ENCODE data around the gene KDM5B.

The KDM5B gene

DNA sequence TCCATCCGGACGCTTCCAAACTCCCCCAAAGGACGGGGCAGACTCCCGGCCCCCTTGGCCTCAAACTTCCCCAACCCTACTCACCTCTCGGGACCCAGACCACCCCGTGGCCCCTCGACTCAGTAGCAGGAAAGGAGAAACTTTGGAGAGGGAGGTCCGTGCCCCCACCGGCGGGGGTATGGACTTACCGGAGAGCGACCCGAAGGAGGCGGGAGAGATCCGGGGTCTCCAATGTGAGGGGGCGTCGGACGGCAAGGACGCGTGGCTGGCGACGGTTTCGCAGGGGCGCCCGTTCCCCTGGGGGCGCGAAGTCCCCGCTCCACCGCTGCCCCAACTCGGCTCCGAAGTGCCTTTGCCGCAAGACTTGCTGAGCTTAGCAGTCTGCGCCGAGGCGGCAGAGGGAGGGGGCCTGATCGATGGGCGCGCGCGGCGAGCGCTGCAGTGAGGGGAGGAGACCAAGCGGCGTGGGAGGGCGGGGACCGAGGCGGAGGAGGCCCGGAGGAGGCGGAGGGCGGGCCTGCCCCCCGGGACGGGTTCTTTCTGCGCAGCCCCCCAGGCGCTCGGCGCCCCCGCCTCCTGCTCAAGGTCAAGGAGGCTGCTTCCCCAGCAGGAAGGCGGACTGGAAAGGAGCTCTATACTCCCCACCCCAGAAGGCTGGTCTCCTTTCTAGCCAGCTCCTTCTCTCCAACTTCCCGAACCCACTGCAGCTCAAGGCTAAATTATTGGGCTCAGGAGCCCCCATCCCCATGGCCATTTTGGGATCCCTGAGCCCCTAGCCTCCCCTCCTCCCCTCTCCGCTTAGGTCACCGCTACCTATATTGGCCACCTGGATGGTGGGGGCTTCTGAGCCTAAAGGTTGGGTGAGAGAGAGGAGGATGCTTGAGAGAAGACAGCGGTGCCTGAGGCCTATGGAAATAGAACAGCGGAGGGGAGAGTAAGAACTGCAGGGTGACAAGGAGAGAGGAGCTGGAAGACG is 97.9 kb downstream of the KDM5B start, which contains the start of gene SYT2:
SYT2 (minus strand) TSS at position 385 of the 976 bp plus-strand sequence. CDS start 104,682 bp downstream, outside the sequence.
- no peak for TF ChIP-seq EZH2 (IDR thresholded peaks at IDR 0.05; ENCODE audit: borderline replicate concordance, low read depth, low read length, severe bottlenecking)
- H3K4me2 ChIP-seq (ENCODE audit: insufficient read depth, low read length): no peak within 1 kb of the TSS

DNA sequence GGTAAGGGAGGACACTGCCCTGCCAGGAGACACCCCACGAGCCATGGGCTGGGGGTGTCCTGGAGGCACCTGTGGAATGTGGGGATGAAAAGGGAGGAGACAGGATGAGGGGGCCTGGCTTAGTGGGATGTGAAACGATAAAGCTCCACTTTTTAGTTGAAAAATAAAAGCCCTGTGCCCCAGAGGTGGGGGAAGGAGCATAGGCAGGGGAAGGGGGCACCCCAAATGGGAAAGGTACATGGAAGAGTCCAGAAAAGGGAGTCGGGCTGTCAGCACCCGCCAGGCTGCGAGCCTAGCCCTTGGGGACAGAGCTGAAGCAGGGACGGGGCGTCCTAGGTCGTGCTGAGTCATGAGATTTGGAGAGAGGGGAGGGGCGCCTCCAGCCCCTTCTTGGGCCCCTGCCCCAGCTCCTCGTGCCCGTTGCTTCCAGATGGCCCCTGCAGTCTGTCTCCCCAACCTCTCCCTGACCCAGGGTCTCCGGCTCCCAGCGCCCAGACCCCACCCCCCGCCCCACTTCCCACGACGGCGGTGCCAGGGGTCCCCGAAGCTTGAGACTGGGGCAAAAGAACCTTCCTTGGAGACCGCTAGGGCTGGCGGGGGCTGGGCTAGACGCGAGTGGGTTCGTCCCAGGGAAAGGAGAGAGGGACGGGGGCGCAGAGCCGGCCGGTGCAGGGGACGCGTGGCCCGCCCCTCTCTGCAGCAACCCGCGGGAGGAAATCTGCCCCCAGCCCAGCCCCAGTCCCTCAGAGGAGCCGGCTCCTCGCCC is 98.8 kb downstream of the KDM5B start:
- no peak for DNase-seq

More for the DNA sequence above, 97.9 kb downstream of the KDM5B start, which contains the start of gene SYT2:
- Histone ChIP-seq H3K4me1 (ENCODE audit: insufficient read depth, low read length) (no peaks in the 10 kb centered on the region), H2AFZ (ENCODE audit: low read depth, low read length) (no peak within 1 kb of the TSS), H3K27ac (ENCODE audit: low read length) (no peak within 1 kb of the TSS), H3K4me3 (ENCODE audit: low read depth in 1 of 2, low read length in 2 of 2) (no peak within 1 kb of the TSS), H4K20me1 (ENCODE audit: insufficient read depth, low read length) (no peaks in the 10 kb centered on the region; the same call in 1 of the 2 replicates), H3K9me3 (ENCODE audit: insufficient read depth, low read length, severe bottlenecking) (no peaks in the 10 kb centered on the region), H3K9ac (ENCODE audit: low read depth, low read length) (no peak within 1 kb of the TSS), H3K79me2 (ENCODE audit: insufficient read depth, low read length) (no peaks in the 10 kb centered on the region), H3K27me3 (ENCODE audit: insufficient read depth, low read length, poor library complexity) (peaks cover 11% of the 10 kb centered on the region), H3K36me3 (ENCODE audit: insufficient read depth, low read length) (no peaks in the 10 kb centered on the region)
- ATAC-seq (ENCODE audit: insufficient read depth, low read depth) (no peak), DNase-seq (no peak)

DNA sequence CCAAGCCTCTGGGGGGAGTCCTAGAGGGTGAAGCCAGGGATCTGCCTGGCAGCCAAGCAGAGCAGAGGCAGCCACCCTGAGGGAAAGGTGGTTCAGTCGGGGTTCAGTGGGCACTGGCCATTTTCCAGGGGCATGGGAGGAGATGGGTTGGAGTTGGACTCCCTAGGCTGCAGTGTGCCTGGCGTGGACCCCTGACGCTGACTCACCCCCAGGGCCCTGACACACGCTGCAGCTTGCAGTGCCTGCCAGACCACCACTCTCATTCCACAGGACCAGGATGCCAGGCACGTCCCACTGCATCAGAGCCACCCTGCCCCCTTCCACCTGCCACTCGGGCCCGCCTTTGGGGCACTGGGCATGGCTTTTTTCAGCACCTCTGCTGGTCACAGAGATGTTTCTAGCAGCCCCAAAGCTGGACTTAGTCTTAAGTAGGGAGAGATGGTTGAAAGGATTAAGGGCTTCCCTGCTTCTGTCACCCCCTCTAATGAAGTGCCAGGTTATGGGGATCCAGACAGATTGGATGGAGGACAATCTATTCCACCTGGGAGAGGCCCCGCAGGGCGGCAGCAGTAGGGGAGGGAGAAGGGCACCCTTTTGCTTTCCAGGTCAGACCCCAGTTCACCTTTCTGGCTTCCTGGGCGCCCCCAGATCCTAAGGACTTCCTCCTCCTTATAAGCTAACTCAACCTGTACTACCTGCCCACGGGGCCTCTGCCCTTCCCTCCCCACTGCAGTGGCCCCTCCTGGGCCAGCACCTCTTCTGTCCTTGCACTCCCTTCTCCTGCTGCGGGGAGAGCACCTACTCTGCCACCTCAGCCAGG is 99.6 kb downstream of the KDM5B start:
- H3K36me3 ChIP-seq (ENCODE audit: insufficient read depth, low read length): no peaks in the 10 kb centered on the region
- H3K4me3 ChIP-seq (ENCODE audit: low read depth in 1 of 2, low read length in 2 of 2): no peak overlapping the region
- TF ChIP-seq, protein P1, sequence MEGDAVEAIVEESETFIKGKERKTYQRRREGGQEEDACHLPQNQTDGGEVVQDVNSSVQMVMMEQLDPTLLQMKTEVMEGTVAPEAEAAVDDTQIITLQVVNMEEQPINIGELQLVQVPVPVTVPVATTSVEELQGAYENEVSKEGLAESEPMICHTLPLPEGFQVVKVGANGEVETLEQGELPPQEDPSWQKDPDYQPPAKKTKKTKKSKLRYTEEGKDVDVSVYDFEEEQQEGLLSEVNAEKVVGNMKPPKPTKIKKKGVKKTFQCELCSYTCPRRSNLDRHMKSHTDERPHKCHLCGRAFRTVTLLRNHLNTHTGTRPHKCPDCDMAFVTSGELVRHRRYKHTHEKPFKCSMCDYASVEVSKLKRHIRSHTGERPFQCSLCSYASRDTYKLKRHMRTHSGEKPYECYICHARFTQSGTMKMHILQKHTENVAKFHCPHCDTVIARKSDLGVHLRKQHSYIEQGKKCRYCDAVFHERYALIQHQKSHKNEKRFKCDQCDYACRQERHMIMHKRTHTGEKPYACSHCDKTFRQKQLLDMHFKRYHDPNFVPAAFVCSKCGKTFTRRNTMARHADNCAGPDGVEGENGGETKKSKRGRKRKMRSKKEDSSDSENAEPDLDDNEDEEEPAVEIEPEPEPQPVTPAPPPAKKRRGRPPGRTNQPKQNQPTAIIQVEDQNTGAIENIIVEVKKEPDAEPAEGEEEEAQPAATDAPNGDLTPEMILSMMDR (IDR thresholded peaks at IDR 0.05; ENCODE audit: borderline replicate concordance, extremely low read depth, low read length, poor library complexity, severe bottlenecking): no peak
- TF ChIP-seq EZH2 (IDR thresholded peaks at IDR 0.05; ENCODE audit: borderline replicate concordance, low read depth, low read length, severe bottlenecking): no peak
- no peaks in the 10 kb centered on the region for H3K9me3 ChIP-seq (ENCODE audit: insufficient read depth, low read length, severe bottlenecking)
- no peaks in the 10 kb centered on the region for H3K4me1 ChIP-seq (ENCODE audit: insufficient read depth, low read length)
- H3K27me3 ChIP-seq (ENCODE audit: insufficient read depth, low read length, poor library complexity): peaks cover 18% of the 10 kb centered on the region
- H3K9ac ChIP-seq (ENCODE audit: low read depth, low read length): no peak overlapping the region
- no peaks in the 10 kb centered on the region for H3K79me2 ChIP-seq (ENCODE audit: insufficient read depth, low read length)
- H3K27ac ChIP-seq (ENCODE audit: low read length): no peak overlapping the region
- DNase-seq: no peak
- H4K20me1 ChIP-seq (ENCODE audit: insufficient read depth, low read length): no peaks in the 10 kb centered on the region; the same call in 1 of the 2 replicates
- no peak overlapping the region for H3K4me2 ChIP-seq (ENCODE audit: insufficient read depth, low read length)
- H2AFZ ChIP-seq (ENCODE audit: low read depth, low read length): no peak overlapping the region
- ATAC-seq (ENCODE audit: insufficient read depth, low read depth): no peak

More for the DNA sequence above, 98.8 kb downstream of the KDM5B start:
- H3K27ac ChIP-seq (ENCODE audit: low read length): no peak overlapping the region
- no peak overlapping the region for H3K4me2 ChIP-seq (ENCODE audit: insufficient read depth, low read length)
- H2AFZ ChIP-seq (ENCODE audit: low read depth, low read length): no peak overlapping the region
- no peak overlapping the region for H3K9ac ChIP-seq (ENCODE audit: low read depth, low read length)
- no peak for TF ChIP-seq EZH2 (IDR thresholded peaks at IDR 0.05; ENCODE audit: borderline replicate concordance, low read depth, low read length, severe bottlenecking)
- TF ChIP-seq, protein P1 (IDR thresholded peaks at IDR 0.05; ENCODE audit: borderline replicate concordance, extremely low read depth, low read length, poor library complexity, severe bottlenecking): no peak
- H4K20me1 ChIP-seq (ENCODE audit: insufficient read depth, low read length): no peaks in the 10 kb centered on the region; the same call in 1 of the 2 replicates
- H3K27me3 ChIP-seq (ENCODE audit: insufficient read depth, low read length, poor library complexity): peaks cover 13% of the 10 kb centered on the region
- no peaks in the 10 kb centered on the region for H3K79me2 ChIP-seq (ENCODE audit: insufficient read depth, low read length)
- H3K36me3 ChIP-seq (ENCODE audit: insufficient read depth, low read length): no peaks in the 10 kb centered on the region
- H3K4me1 ChIP-seq (ENCODE audit: insufficient read depth, low read length): no peaks in the 10 kb centered on the region
- ATAC-seq (ENCODE audit: insufficient read depth, low read depth): no peak
- no peaks in the 10 kb centered on the region for H3K9me3 ChIP-seq (ENCODE audit: insufficient read depth, low read length, severe bottlenecking)
- no peak overlapping the region for H3K4me3 ChIP-seq (ENCODE audit: low read depth in 1 of 2, low read length in 2 of 2)
